Uterus (tissue), 2 donors: Measurements from ENCODE around the gene DNAJB1.

Source experiments
- CTCF ChIP-seq, 4 experiments: fragments of 200-600 bp in 2 of 4; fragments of 450-650 bp in 2 of 4; sonication (generic) in 2 of 4; IDR thresholded peaks; one replicate each; pipeline ENCODE4 v1.5.1; 2016 to 2019; ENCODE audit warnings: antibody characterized with exemption in 4 of 4, mild to moderate bottlenecking in 2 of 4, moderate library complexity in 1 of 4
- POLR2A ChIP-seq, 2 donors: fragments of 450-650 bp; IDR thresholded peaks; one replicate each; pipeline ENCODE4 v1.6.1; 2016; ENCODE audit warnings: antibody characterized with exemption in 2 of 2, mild to moderate bottlenecking in 1 of 2, moderate library complexity in 1 of 2

- TF ChIP-seq POLR2A (IDR thresholded peaks at IDR 0.05), result no peak
- TF ChIP-seq CTCF (IDR thresholded peaks at IDR 0.05), result no peak
Measured at GRCh38 chr19:14566712-14567077, 48.5 kb upstream of the DNAJB1 start.
